AG04449 (cell line): ENCODE data around the gene SEMA4B.

Experiments used
- CTCF ChIA-PET: fragments of 350-600 bp; formaldehyde crosslinking; extraction: SDS; loops from one replicate; lab custom pipeline; 2021; ENCODE audit warnings: antibody characterized with exemption; lab: Yijun Ruan, JAX
- POLR2A ChIA-PET: fragments of 400-600, 350-600 bp; formaldehyde crosslinking; extraction: SDS; loops from one replicate; lab custom pipeline; 2020; ENCODE audit warnings: antibody characterized with exemption, inconsistent platforms; lab: Yijun Ruan, JAX
- DNase-seq: peaks from one replicate; pipeline ENCODE4 v3.0.0-alpha.2; 2010; ENCODE audit warnings: low read depth, low spot score
- H3K4me3 ChIP-seq: 2 replicates; pipeline ENCODE4 v1.5.1; 2011; ENCODE audit warnings: low read depth, mild to moderate bottlenecking, control low read depth, low read length
- TF ChIP-seq, protein P1 (sequence below): IDR thresholded peaks from one replicate; pipeline ENCODE4 v1.5.1; 2011; ENCODE audit warnings: mild to moderate bottlenecking, moderate library complexity, low read length, control low read depth, inconsistent platforms; ENCODE audit not compliant: insufficient read depth; ENCODE audit errors: missing control alignments

The SEMA4B gene

DNA sequence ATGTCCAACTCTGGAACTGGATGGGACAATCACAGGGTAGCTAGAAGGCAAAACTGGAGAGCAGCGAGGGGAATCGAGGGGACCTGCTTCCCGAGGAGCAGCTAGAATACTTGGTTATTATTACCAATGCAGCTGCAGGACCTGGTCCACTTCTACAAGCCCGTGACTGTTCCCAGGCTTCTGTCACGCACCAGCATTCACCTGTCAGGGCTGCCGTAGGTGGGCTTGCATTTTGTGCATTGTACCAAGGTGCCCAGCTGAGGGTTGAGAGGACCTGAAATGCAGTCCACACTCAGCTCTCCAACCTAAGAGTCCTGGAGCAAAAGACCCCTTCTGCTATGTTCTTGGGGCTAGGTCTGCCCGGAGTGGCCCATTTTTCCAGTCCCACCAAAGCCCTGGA, 2.3 kb downstream of the SEMA4B start:
- TF ChIP-seq, protein P1, sequence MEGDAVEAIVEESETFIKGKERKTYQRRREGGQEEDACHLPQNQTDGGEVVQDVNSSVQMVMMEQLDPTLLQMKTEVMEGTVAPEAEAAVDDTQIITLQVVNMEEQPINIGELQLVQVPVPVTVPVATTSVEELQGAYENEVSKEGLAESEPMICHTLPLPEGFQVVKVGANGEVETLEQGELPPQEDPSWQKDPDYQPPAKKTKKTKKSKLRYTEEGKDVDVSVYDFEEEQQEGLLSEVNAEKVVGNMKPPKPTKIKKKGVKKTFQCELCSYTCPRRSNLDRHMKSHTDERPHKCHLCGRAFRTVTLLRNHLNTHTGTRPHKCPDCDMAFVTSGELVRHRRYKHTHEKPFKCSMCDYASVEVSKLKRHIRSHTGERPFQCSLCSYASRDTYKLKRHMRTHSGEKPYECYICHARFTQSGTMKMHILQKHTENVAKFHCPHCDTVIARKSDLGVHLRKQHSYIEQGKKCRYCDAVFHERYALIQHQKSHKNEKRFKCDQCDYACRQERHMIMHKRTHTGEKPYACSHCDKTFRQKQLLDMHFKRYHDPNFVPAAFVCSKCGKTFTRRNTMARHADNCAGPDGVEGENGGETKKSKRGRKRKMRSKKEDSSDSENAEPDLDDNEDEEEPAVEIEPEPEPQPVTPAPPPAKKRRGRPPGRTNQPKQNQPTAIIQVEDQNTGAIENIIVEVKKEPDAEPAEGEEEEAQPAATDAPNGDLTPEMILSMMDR = no peak
- POLR2A ChIA-PET = no interaction called here
- no peak overlapping the region for H3K4me3 ChIP-seq
- DNase-seq = no peak
- CTCF ChIA-PET = interaction anchor here (1.0 to 4.4 kb wide), 5 partner anchors 9 to 18 kb away, joined by 3 to 26 read pairs (median 4); no protein-coding TSS in a partner anchor

DNA sequence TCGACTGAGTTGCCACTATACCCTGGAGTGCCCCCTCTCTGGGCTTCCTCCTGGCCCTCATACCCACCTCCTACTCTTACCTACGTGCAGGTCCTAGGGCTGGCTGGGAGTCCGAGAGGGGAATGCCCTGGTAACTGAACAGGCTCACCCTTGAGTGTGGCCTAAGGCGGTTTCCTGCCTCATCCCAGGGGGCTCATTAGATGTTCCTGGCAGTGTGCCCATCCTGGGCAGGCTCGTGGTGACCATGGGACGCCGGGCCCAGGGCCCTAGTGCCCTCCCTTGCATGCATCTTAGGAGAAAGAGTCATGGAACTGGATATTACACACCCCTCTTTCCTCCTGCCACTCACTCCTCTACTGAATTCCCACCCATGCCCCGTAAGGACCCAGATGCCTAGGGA, 2.8 kb downstream of the SEMA4B start:
- TF ChIP-seq, protein P1 = no peak
- CTCF ChIA-PET = interaction anchor here (1.0 to 4.4 kb wide), 5 partner anchors 8 to 17 kb away, joined by 3 to 26 read pairs (median 4); no protein-coding TSS in a partner anchor
- no peak overlapping the region for H3K4me3 ChIP-seq
- no peak for DNase-seq
- POLR2A ChIA-PET = no interaction called here

DNA sequence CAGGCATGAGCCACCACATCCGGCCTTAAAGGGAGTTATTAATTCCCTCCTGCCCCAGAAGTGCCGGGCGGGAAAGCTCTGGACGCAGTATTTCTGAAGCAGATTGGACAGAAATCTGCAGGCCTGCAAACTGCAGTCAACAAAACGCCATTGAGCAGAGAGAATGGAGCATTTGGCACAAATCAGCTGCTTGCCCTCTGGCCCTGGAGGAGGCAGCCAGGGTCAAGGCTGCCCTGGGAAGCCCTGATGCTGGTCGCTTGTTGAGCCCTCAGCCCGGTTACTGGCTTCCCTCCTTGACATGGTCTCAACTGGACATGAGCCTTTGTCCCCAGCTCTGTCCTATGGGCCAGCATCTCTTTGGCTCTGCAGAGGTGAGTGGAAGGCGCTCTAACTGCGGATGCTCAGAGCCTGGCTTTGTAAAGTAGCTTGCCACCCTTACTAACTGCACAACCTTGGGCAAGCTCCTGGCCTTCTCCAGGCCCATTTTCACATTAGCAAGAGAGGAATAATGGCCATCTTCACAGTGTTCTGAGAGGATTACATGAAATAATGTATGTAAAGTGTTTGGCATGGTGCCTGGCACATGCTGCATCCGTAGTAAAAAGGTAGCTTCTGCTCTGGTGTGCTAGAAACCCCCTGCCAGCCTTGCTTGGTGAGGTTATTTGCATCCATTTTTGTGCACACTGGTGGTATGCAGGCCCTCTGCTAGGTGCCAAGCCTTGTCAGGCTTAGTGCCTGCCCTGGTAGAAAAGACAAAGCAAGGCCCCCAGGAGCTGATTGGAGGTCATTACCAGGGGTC, 4.1 kb downstream of the SEMA4B start:
- no peak overlapping the region for H3K4me3 ChIP-seq
- POLR2A ChIA-PET = no interaction called here

DNA sequence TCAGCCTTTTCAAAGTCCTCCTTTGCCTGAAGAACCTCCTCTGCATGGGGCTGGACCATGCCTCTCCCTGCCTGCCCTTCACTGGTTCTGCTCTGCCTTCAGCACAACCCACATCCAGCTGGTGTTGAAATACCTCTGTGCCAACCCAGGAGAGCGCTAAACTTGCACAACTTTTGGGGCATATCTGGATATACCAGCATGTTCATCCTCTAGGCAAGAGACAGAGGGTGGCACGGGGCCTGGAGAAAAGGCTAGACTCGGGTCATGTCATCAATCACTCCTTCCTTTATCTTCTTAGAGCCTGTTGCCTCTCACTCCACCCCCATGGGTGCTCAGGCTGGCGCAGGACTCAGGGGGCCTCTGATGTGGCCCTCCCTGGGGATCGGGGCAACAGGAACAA, 4.8 kb downstream of the SEMA4B start:
- ChIA-PET CTCF (interaction anchor here (0.8 to 1.7 kb wide), 3 partner anchors 9 to 15 kb away, joined by 3 to 7 read pairs (median 3); no protein-coding TSS in a partner anchor), POLR2A (no interaction called here)
- no peak for DNase-seq
- TF ChIP-seq, protein P1 = no peak
- H3K4me3 ChIP-seq = no peak overlapping the region

More for the DNA sequence above, 4.1 kb downstream of the SEMA4B start:
- CTCF ChIA-PET = interaction anchor here (0.8 to 1.7 kb wide), 3 partner anchors 9 to 16 kb away, joined by 3 to 7 read pairs (median 3); no protein-coding TSS in a partner anchor
- TF ChIP-seq, protein P1 = no peak
- DNase-seq = no peak

DNA sequence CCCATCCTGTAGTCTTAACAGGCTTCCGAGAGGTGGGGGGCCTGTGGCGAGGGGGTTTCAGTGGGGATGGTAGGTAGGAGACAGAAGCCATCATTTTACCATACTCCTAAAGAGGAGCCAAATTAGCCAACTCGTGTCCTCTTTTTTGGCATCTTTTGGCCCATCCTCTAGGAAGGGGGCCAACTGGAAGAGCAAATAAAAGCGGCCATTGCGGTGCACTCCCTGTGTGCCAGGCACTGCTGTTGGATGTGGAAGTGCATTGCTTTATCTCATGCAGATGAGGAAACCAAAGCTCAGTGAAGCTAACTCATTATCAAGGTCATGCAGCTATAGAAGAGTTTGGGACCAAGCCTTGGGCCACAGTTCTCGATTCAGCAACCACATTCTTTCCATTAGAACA, 6.1 kb downstream of the SEMA4B start:
- H3K4me3 ChIP-seq = no peak overlapping the region
- POLR2A ChIA-PET = no interaction called here
- CTCF ChIA-PET = interaction anchor here (0.9 to 3.4 kb wide), 3 partner anchors 10 to 14 kb away, joined by 3 to 18 read pairs (median 10); no protein-coding TSS in a partner anchor

More for the DNA sequence above, 6.1 kb downstream of the SEMA4B start:
- no peak for DNase-seq
- TF ChIP-seq, protein P1 = no peak
